HEK293T (cell line): ENCODE measurements around the gene NOTCH3.

Experiments
- BHLHE40 ChIP-seq: fragments of 450-650 bp; IDR thresholded peaks from 2 replicates; pipeline ENCODE4 v1.6.1; 2016; ENCODE audit warnings: mild to moderate bottlenecking, moderate library complexity, borderline replicate concordance
- LEF1 ChIP-seq: fragments of 450-650 bp; IDR thresholded peaks from 2 replicates; pipeline ENCODE4 v1.6.1; 2017; ENCODE audit warnings: mild to moderate bottlenecking, borderline replicate concordance
- NFRKB ChIP-seq: fragments of 450-650 bp; IDR thresholded peaks from 2 replicates; pipeline ENCODE4 v1.6.1; 2016; ENCODE audit warnings: mild to moderate bottlenecking, moderate library complexity
- SP1 ChIP-seq: fragments of 450-650 bp; IDR thresholded peaks from 2 replicates; pipeline ENCODE4 v1.6.1; 2017
- SUZ12 ChIP-seq: fragments of 450-650 bp; IDR thresholded peaks from 2 replicates; pipeline ENCODE4 v1.6.1; 2016; ENCODE audit warnings: mild to moderate bottlenecking
- TARDBP ChIP-seq: fragments of 450-650 bp; IDR thresholded peaks from 2 replicates; pipeline ENCODE4 v1.6.1; 2016

DNA sequence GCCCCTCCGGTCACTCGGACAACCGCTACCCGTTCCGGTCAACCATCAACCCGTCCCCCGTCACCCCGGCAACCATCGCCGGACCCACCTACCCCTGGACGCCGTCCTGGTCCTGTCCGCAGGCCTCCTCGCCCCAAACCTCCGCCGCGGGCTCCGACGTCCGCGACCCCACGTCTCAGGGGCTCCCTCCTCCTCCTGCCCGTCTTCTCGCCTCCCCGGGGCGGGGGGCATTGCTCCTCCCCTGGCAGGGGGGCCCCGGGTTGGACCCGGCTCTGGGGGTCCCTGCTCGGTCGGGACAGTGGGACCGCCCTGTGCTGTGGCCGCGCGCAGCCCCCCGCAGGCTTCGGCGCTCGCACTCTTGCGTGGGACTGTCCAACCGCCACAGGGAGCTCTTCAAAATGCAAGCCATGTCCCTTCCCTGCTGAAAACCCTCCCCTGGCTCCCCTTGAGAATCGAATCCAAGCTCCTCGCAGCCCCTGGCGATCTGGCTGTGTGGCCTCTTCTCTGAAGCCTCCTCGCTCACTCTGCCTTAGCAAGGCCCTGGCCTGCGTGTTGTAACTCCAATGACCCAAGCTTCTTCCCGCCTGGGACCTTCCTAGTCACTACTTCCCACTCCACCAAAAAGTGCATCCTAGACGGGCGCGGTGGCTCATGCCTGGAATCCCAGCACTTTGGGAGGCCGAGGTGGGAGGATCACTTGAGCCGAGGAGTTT, 23.0 kb upstream of the NOTCH3 start:
- TF ChIP-seq SP1 (no peak), TARDBP (no peak), NFRKB (no peak), BHLHE40 (no peak), LEF1 (no peak), SUZ12 (no peak)
